Tibial nerve (tissue), 4 donors: ENCODE data around the gene DCDC2C.

Source experiments
- EP300 ChIP-seq, 2 donors: sonication (generic); formaldehyde crosslinking; IDR thresholded peaks; one replicate each; pipeline ENCODE4 v1.6.1; 2017; ENCODE audit warnings: antibody characterized with exemption in 2 of 2, mild to moderate bottlenecking in 1 of 2
- POLR2A ChIP-seq, 2 donors: fragments of 450-650 bp; IDR thresholded peaks; one replicate each; pipeline ENCODE4 v1.6.1; 2017; ENCODE audit warnings: antibody characterized with exemption in 2 of 2, mild to moderate bottlenecking in 2 of 2, moderate library complexity in 2 of 2
- TF ChIP-seq, protein P1 (sequence below), 5 experiments: fragments of 200-600 bp in 3 of 5; fragments of 450-650 bp in 2 of 5; sonication (generic) in 3 of 5; IDR thresholded peaks; one replicate each; pipeline ENCODE4 v1.5.1; 2016 to 2019; ENCODE audit warnings: antibody characterized with exemption in 5 of 5, mild to moderate bottlenecking in 3 of 5, moderate library complexity in 2 of 5

DNA sequence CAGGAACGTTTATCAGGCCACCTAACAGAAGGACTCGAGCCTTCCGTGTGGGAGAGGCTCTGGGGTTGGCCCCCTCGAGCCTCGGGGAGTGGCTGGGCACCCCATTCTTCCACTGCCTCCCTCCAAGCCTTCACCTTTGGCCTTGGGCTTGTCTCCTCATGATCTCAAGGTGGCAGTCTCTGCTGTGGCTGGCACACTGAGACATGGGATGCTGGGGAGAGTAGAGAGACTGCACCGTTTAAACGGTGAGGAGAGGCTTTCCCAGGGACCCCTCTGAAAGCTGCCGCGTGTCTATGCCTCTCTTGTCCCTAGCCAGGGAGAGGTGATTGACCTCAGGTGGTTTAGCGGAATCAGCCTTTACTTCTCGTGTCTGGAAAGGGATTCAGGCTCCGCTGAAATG lies 71.0 kb downstream of the DCDC2C start:
- TF ChIP-seq, protein P1, sequence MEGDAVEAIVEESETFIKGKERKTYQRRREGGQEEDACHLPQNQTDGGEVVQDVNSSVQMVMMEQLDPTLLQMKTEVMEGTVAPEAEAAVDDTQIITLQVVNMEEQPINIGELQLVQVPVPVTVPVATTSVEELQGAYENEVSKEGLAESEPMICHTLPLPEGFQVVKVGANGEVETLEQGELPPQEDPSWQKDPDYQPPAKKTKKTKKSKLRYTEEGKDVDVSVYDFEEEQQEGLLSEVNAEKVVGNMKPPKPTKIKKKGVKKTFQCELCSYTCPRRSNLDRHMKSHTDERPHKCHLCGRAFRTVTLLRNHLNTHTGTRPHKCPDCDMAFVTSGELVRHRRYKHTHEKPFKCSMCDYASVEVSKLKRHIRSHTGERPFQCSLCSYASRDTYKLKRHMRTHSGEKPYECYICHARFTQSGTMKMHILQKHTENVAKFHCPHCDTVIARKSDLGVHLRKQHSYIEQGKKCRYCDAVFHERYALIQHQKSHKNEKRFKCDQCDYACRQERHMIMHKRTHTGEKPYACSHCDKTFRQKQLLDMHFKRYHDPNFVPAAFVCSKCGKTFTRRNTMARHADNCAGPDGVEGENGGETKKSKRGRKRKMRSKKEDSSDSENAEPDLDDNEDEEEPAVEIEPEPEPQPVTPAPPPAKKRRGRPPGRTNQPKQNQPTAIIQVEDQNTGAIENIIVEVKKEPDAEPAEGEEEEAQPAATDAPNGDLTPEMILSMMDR (IDR thresholded peaks at IDR 0.05) = no peak
- TF ChIP-seq POLR2A (IDR thresholded peaks at IDR 0.05) = no peak
- no peak for TF ChIP-seq EP300 (IDR thresholded peaks at IDR 0.05)
